GM21576 (cell line): Measurements from ENCODE around the gene FAM20A.

Experiments
- ATAC-seq: cut with Tn5 transposase; IDR thresholded peaks from one replicate; pipeline ENCODE4 v1.9.1; 2021; ENCODE audit warnings: mild to moderate bottlenecking, moderate library complexity; ENCODE audit not compliant: unreplicated experiment

Gene FAM20A

DNA sequence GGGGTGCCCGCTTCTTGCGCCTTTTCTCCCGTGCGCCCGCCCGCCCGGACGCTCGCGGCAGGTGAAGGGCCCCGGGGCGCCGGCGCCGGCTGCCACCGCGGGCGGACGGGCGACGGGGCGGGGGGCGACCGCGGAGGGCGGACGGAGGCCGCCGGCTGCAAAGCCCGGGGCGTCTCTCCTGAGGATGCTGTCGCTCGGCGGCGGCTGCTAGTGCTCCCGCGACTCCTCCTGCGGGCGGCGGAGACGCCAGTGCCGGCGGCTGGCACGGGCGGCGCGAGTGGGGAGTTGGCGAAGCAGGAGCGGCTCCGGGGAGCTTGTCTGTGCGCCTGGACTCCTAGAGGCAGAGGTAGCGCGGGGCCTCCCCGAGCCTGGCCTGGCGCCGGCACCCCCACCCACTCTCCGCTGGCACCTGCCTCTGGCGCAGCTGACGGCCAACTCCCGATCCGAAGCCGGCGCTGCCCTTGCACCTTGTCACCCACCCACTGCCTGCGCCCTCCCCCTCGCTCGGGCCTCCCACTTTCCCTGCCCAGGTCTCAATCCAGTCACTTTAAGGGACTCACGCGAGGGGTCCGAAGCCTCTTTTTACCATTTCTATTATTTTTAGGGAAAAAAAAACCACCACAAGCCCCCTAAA, at the start of gene FAM20A:
TSS of gene FAM20A (minus strand) at position 437 of the 634 bp plus-strand sequence. CDS start 701 bp downstream, outside the sequence.
- ATAC-seq: no peak

DNA sequence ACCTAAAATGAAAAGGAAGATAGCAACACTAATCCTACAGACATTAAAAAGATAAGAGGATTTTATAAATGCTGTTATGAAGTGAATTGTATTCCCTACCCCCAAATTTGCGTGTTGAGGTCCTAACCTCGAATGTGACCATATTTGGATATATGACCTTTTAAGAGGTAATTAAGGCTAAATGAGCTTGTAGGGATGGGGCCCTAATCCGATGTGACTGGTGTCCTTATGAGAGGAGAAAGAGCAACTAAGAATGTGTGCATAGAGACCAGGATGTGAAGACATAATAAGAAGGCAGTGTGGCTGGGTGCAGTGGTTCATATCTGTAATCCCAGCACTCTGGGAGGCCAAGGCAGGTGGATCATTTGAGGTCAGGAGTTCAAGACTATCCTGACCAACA, 48.2 kb upstream of the FAM20A start:
- no peak for ATAC-seq

DNA sequence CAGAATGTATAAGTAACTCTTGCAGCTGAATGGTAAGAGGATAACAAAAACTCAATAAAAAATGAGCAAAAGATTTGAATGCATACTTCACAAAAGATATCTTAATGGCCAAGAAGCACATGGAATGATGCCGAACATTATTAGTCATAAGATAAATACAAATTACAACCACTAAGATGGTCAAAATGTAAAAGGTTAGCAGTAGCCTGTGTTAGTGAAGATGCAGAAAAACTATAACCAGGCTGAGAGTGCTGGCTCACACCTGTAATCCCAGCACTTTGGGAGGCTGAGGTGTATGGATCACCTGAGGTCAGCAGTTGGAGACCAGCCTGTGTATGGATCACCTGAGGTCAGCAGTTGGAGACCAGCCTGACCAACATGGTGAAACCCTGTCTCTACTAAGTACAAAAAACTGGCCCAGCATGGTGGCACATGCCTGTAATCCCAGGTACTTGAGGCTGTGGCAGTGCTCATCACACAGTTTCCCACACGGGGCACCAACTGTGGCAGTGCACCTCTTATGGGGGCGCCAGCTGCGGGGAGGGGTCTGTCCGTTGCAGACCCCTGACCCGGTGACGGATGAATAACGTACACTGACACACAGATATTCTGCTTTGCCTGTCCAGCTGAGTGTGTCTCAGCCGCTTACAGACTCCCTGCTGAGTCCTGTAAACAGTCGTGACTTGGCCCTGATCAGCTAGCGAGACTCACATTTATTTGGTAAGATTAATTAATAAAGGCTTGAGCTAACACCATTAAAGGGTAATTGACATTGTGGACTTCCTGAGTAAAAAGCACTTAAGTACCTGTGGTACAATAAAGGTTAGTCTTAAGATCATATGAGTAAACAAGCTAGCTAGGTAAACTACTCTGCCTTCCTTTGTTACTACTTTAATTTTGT, 45.7 kb upstream of the FAM20A start:
- ATAC-seq: no peak

DNA sequence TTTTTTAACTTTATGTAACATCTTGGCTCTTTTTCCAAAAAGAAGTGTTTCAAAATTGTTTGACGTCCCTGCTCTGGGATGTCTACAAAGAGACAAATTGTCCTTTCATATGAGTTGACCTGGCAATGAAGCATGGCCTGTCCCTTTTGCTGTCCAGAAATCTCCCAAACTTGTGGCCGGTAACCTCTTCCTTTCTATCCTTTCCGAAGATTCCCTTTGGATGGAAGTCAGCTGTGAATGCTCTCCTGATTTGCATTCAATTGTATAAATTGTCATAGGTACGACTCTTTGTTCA, 40.9 kb upstream of the FAM20A start:
- ATAC-seq: no peak

DNA sequence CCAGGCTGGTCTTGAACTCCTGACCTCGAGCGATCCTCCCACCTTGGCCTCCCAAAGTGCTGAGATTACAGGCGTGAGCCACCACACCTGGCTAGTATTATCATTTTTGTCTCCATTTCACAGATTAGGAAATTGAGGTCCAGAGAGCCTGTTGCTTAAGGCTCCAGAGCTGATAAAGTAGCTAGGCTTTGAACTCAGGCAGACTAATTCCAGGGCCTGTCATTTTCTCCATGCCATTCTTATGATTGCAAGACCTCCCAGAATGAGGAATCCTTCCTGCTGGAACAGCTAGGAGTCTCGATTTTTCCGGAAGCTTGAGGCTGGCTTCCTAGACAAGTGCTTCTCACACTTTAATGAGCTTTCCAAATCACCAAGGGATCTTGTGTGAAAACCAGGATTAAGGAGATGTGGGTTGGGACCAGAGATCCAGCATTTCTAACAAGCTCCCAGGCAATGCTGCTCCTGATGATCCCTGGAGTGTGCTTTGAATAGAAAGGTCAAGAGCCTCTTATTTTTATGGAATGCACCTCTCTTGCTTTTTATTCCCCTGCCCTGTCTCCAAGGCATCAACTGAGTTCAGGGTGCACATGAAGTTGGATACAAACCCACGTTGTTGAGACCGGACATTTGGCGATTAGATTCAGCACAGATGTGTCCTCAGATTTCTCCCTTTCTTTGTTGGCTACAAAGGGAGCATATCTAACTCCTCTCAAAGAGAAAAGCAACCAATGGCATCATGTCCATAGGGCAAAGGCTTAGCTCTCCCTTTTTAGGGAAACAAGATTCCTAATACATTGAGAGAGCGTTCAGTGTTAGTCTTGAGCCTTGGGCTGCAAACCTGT, 40.3 kb upstream of the FAM20A start:
- ATAC-seq: no peak

DNA sequence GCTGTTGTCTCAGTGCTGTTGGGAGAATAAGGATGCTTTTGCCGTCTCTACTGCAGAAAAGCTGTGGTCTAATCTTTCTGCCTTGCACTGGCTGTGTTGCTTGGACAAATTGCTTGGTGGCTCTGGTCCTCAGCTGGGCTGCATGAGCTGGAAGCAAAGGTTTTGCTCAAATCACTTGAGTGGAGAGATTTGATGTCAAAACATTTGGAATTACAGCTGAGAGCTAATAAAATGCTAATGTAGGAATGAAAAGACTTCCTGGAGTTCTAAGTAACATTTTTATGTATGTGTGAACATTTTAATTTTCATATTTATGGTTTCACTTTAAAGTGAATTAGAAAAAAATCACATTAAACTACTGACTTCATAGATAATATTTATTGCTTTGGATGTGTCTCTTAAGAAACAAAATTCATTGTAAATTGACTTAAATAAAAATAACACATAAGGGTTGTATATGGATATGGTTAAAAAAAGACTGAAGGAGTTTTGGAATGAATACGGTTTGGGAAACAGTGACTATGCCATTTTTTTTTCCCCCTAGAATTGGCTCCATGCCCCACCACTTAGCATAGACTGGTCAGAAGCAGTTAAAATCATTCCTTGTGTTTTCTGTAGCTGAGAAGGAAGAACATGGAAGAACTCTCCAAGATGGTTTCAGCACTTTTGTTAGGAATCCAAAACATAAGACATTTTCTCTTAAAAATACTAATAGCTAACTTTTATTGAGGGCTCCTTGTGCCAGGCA, 39.2 kb upstream of the FAM20A start:
- no peak for ATAC-seq

DNA sequence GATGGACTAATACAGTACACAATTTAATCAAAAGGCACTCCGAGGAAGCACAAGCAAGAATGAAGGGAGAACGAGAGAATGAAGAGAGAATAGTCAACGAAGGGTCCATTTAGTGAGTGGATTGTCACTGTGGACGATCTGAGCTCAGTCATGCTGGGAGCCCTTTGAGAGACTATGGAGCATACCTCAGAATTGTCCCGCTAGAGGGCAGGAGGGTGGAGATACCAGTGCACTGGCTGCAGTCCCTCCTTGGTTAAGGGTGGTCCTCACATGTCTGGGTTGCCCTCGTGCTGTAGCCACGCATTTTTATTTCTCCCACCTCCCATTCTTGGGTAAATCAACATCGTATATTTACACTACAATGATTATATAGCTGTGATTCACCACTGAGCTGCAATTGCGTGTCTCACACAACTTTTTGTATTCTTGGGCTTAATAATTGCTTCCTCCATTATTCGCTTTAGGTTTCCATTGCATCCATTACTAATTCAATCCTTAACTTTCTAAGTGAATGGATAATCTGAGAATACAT, 33.2 kb upstream of the FAM20A start:
- no peak for ATAC-seq

DNA sequence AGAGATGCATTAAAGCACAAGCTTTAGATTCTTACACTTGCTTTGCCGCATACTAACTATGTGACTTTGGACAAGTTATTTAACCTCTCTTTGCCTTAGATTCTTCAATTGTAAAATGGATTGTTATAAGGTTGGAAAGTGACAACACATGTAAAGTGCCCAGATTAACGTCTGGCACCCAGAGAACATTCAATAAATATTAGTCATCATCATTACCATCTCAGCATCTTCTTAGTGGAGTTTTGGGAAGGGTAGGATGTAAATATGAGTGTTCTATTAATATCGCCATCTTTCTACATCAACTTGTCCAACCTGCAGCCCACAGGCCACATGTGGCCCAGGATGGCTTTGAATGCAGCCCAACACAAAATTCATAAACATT, 27.4 kb upstream of the FAM20A start:
- no peak for ATAC-seq

DNA sequence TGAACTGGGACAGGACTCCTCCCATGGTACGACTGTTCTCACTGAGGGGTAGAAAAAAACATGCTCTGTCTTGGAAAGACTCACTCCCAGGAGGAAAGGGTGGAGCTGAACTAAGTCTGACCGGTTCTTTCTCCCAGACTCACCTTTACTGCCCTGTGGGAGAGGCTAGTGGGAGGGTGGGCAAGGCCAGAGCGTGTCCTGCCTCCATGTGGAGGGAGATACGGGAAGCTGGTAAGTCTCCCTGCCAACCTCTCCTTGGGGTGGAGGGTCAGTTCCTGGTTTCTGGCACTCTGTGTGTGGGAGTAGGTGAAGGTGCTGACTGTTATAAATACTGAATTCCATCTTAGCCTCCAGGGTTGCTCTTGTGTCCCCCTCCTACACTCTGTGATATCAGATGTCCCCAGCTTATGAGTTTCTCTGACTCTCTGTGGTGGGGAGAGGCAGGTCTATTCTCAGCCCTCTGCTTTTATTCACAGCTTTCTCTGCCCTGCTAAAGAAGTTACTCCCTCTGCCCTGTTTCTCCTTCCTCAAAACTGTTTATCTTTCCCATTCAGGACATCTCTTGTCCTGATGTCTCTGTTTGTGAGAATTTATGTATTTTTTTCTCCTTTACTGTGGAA, 26.9 kb upstream of the FAM20A start:
- ATAC-seq: no peak

DNA sequence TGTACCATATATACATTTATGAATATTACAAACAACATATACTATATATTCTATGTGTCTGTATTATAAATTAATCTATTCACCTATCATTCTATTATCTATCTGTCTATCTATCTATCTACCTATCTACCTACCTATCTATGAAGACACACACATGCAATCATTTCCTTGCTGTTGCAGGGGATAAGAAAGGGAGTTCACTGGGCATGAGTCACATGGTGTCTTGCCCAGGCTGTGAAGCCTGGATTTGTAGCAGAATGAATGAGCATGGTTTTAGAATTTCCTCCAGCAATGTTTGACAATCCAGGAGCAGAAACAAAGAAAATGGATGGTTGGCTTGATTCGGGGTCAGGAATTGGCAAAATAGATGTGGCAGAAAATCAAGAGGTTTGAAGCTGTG, 23.2 kb upstream of the FAM20A start:
- ATAC-seq: no peak

DNA sequence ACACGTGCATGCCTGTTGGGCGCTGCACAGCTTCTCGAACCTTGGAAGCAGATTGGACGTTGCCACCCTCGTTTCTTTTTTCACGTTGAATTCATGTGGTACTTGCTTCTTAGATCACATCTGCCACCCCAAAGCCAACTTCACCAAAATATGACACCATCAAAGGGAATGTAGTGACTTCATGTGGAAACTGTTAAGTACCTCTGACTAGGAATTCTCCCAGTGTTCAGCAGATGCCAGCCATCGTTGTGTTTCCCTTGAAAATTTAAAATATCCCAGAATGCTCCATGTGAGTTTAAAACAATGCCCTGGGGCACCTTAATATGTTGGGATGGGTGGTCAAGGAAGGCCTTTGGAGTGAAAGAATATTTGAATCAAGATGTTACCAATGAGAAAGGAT, 22.6 kb upstream of the FAM20A start:
- no peak for ATAC-seq

DNA sequence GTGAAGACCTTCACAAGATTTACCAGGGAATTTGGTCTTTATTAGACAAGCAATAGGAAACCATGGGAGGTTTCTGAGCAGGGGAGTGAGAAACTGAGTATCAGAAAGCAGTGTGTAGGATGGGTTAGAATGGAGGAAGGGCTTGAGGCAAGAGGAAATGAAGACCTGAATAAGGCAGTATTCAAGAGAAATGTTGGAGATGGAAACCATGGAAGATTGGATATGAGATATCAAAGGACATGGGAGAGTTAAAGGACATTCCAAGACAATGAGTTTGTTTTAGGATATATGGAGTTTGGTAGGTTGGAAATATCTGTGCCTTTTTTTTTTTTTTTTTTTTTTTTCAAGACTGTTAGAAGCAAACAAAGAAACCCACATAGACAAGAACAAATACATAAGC, 21.3 kb upstream of the FAM20A start:
- no peak for ATAC-seq

DNA sequence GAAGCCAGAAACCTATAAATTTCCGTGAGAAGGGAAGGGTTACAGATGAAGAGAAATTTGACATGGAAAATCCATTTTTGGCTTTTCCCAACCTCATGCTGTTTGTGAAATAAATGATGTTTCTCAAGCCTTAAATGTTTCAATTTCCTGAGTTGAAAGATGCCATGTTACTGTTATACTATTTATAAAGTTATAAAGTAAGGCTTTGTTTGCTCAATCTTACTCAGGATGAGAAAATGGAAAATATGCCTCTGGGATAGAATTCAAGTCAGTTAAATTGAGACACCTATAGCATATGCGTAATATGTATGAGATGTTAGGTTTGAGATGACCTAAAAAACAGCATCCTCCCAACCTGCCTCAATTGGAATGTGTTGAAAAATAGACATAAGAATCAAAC, 19.9 kb upstream of the FAM20A start:
- no peak for ATAC-seq

DNA sequence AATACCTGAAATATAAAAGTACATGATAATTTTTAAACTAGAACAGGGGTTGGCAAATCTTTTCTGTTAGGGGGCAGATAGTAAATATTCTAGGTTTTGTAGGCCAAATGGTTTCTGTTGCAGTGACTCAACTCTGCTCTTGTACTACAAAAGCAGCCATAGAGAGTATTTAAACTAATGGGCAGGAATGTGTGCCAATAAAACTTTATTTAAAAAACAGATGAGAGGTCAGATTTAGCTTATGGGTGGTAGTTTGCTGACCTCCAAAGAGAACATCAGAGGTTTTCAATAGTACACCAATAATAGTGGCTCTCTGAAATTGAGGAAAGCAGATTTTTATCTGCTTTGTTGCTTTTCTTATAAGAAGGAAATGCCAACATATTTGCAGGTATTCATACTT, 15.2 kb upstream of the FAM20A start:
- ATAC-seq: no peak

DNA sequence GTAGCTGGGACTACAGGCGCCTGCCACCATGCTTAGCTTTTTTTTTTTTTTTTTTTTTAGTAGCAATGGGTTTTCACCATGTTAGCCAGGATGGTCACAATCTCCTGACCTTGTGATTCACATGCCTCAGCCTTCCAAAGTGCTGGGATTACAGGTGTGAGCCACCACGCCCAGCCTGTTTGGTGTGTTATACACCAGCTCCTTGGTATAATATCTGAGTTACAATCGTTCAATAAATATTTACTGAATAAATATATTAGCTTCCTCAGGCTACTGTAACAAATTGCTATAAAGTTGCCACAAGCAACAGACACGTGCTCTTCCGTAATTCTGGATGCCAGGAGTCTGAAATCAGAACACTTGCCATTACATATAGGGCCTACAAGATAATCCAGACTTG, 13.6 kb upstream of the FAM20A start:
- no peak for ATAC-seq

DNA sequence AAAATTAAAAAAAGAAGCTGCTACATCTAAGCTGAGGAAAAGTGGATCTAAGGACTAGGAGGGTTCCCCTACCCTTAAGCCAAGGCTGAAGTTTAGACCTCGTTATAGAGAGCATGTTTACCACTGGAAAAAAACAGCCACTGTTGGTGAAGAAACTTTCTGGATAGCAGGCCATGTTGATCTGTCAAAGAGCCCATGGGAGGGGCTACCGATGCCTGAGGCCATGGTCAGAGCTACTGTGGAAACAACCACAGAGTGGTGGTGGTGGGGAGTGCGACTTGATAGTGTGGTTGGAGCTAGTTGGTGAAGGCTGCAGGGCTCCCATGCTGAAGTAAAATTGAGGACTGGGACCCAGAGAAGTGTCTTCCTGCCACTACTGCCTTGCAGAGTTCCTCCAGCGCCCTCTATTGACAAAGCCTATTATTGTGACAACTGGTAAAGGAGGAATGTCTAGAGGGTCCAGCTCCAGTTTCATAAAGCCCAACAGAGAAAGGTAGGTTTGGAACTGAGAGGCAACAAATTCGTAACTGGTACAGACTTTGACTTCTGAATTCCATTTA, 12.7 kb upstream of the FAM20A start:
- ATAC-seq: no peak

DNA sequence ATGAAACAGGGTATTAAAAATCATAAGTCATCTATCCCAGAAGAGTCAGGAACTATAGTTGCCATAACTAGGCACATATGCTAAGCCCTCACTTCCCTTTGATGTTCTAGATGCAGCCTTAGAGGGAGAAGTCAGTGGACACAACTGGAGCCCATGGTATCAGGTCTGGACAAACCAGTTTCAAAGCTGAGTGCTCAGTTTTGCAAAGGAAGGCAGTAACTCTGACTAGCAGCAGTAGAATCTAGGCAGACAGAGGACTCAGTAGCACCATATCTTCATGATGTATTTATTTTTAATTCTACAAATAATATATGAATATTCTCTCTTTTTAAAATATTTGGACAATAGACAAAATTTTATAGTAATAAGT, 11.7 kb upstream of the FAM20A start:
- no peak for ATAC-seq

DNA sequence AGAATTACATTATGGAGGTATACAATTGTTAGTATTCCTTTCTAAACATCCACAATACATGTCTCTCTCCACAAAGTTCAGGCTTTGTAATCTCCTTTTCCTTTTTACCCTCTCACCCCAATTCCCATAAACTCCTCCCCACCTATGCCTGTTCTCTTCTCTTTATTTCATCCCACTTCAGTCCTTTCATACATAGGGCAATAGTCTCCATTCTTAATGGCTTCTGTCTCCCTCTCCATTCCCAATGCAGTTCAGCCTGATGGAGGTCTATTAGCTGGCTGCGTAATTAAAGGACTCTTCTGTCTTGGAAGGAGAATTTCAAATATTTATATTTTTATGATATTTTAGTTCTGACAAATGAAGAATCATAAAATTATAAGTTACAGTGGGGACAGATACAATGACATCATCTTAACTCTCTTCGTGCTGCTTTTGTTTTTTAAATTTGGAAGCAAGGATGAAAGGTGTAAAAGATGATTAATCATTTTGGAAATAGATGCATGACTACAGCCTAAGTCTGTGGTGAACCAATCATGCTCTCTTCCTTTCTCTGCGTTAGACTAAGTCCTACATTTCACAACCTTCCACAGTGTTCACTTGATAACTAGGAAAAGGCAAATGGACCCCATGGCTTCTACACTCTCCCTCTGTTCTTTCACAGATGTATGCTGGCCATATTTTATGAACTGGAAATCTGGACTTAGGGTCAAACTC, 11.2 kb upstream of the FAM20A start:
- ATAC-seq: no peak

DNA sequence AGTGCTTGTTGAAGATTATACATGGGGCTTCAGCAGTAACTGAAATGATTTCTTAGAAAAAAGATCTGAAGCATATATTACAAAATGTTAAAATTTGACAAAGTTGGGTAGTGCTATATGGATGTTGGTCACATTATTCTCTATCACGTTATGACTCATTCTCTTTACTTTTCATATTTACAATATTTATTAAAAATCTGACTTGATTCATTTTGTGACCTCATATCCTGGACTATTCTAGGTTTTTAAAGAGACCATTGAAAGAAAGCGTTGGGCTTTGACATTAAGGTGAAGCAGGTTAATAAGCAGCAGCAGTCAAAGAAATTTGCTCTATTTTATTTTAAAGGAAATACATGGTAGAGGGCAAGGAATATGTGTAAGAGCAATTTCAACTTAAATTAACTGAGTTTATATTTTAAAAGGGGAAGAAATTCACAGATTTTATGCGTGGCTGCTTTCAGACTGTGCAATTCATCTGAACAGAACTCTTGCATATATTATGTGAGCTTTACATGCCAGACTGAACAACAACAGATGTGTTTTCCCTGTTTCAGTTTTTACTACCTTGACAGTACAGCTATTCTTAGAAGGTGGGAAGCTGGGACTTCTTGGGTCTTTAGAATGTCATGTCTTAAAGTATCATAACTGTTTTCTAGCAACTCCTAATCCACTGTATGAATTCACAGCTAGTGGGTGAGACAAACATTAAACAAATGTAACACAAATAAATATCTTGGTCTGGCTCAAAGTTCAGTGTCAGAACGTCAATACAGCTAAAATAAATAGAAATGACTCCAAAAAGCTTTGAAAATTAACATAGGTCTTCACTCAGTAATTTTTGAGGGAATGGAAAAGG, 10.4 kb upstream of the FAM20A start:
- no peak for ATAC-seq
